ENCODE data around the gene SLC37A4. TPM values are rescaled to one million over a fixed set of nuclear protein-coding genes. Genes with fewer than 3 reads are reported as not detected.

The SLC37A4 gene
- total and polyA plus RNA-seq, 2 of the 8 experiments (the other 6 are each of a cell fraction or from before 2014, with no cell fraction given): 35.1 to 91.9 TPM

DNA sequence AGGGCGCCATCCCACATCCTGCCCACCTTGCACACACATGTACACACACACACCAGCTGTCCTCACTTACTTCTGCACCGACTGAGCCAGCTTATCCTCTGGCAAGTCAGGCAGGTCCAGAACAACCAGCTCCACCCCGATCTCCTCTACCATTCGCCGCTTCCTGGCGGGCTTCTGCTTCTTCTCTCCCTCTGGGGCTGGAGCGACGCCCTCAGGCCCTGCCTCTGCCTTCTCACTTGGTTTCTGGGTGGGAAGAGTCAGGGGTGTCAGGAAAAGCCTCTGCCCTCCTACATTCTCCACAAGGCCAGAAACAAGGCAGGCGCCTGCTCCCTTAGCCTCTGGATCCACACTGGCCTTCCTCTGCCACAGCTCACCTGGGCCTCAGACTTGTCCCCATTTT, 18.0 kb upstream of the SLC37A4 start:
- Histone ChIP-seq H3K23me2 (ENCODE audit: low read depth, low read length) (no peaks in the 10 kb centered on the region; the same call in 1 of the 2 replicates), H2BK20ac (ENCODE audit: low read length) (no peak overlapping the region), H3K9me3 (ENCODE audit: insufficient read depth in 2 of 2, low read depth in 1 of 2, low read length in 1 of 2) (no peaks in the 10 kb centered on the region), H3K79me1 (ENCODE audit: low read depth, low read length) (0 out of 2 replicates have a peak, but pooled peaks cover 5% of the 10 kb centered on the region), H4K5ac (ENCODE audit: insufficient read length, low read depth, low read length) (no peak overlapping the region), H4K91ac (replicated peaks; ENCODE audit: insufficient read length, low read length) (no peak overlapping the region), H3K14ac (ENCODE audit: insufficient read length) (no peak overlapping the region), H3K56ac (replicated peaks; ENCODE audit: insufficient read length, low read depth, low read length) (no peak overlapping the region), H3K18ac (ENCODE audit: extremely low read depth, low read length) (no peak overlapping the region), H3K9ac (replicated peaks in 1 of 4; ENCODE audit: extremely low read depth in 1 of 4, low read depth in 3 of 4, low read length in 3 of 4) (no peak overlapping the region), H3K4ac (replicated peaks; ENCODE audit: insufficient read length, low read depth, low read length) (no peak overlapping the region), H3K79me2 (ENCODE audit: control insufficient read depth in 1 of 2, insufficient read depth in 2 of 2, low read length in 2 of 2) (no peaks in the 10 kb centered on the region), H2AK5ac (ENCODE audit: low read depth, low read length) (no peak overlapping the region), H2BK12ac (ENCODE audit: low read depth, low read length) (no peak overlapping the region), H3K27me3 (replicated peaks in 1 of 4; ENCODE audit: control insufficient read depth in 3 of 4, extremely low read depth in 1 of 4, insufficient read depth in 3 of 4, low read length in 3 of 4) (no peaks in the 10 kb centered on the region), H2BK15ac (ENCODE audit: low read length) (no peak overlapping the region), H4K8ac (ENCODE audit: extremely low read depth, insufficient read depth, low read length) (no peak overlapping the region), H3K4me3 (ENCODE audit: extremely low read depth in 1 of 4, insufficient read depth in 2 of 4, low read depth in 3 of 4, low read length in 4 of 4) (no peak overlapping the region), H2BK5ac (ENCODE audit: low read depth, low read length) (no peak overlapping the region), H3K27ac (ENCODE audit: low read depth, low read length) (no peak overlapping the region), H3K23ac (ENCODE audit: insufficient read length) (no peak overlapping the region), H2BK120ac (replicated peaks; ENCODE audit: low read depth, low read length) (no peak overlapping the region), H3K4me2 (ENCODE audit: insufficient read depth in 1 of 2, low read depth in 2 of 2, low read length in 2 of 2) (no peak overlapping the region), H3K4me1 (replicated peaks in 1 of 4; ENCODE audit: control insufficient read depth in 3 of 4, insufficient read depth in 4 of 4, low read length in 3 of 4) (peaks cover 0 to 3% (median 0%) of the 10 kb centered on the region in 4 experiments; a peak in 1 of 7 replicates), H3K36me3 (ENCODE audit: control insufficient read depth in 2 of 4, insufficient read depth in 4 of 4, low read length in 3 of 4) (peaks cover 53 to 81% (median 76%) of the 10 kb centered on the region in 4 experiments), H2AFZ (ENCODE audit: low read length) (no peak overlapping the region), H4K20me1 (replicated peaks in 1 of 2; ENCODE audit: control insufficient read depth in 1 of 2, insufficient read depth in 2 of 2, low read length in 2 of 2) (peaks cover 3 to 27% of the 10 kb centered on the region in 2 experiments)
- CTCF ChIA-PET (ENCODE audit: partially characterized antibody): interaction anchor here (0.6 to 1.4 kb wide), 6 partner anchors 14 to 1570 kb away, joined by 3 read pairs; no protein-coding TSS in a partner anchor
- 87% methylated on average over 9 of the region's 9 CpGs; no CpG with 5 or more reads in 1 of the 2 experiments for WGBS, 2 experiments (ENCODE audit: extremely low coverage in 1 of 2, insufficient coverage in 1 of 2, insufficient read length in 1 of 2, insufficient replicate concordance in 2 of 2, low coverage in 1 of 2, low lambda C conversion rate in 2 of 2, missing lambda C conversion rate in 1 of 2)
- POLR2A ChIA-PET (ENCODE audit: partially characterized antibody): interaction anchor here (0.6 to 2.2 kb wide), 8 partner anchors 8 to 51 kb away, joined by 3 to 10 read pairs (median 4); partner anchors contain the start of genes HYOU1, RPS25 and TRAPPC4
- no peak for FAIRE-seq
- no peak for DNase-seq (ENCODE audit: low read depth in 1 of 2, low spot score in 2 of 2)
- TF ChIP-seq KDM4A (IDR thresholded peaks at IDR 0.05; ENCODE audit: low read depth, low read length, severe bottlenecking) (no peak), CREB1 (IDR thresholded peaks at IDR 0.05) (no peak), CBX5 (IDR thresholded peaks at IDR 0.05; ENCODE audit: low read depth, low read length) (no peak), TAF1 (IDR thresholded peaks at IDR 0.05; ENCODE audit: low read depth, low read length) (no peak), SAP30 (IDR thresholded peaks at IDR 0.05; ENCODE audit: insufficient read depth, insufficient replicate concordance, low read length) (no peak), CTBP2 (IDR thresholded peaks at IDR 0.05; ENCODE audit: borderline replicate concordance, insufficient read depth, insufficient read length, low read length) (no peak), CHD2 (IDR thresholded peaks at IDR 0.05; ENCODE audit: low read length) (no peak), RAD21 (IDR thresholded peaks at IDR 0.05 in 1 of 2, conservative IDR thresholded peaks at IDR 0.05 in 1 of 2; ENCODE audit: low read depth in 2 of 2, low read length in 2 of 2) (no peak), POLR2AphosphoS5 (IDR thresholded peaks at IDR 0.05; ENCODE audit: low read depth, low read length) (no peak), RXRA (IDR thresholded peaks at IDR 0.05; ENCODE audit: insufficient read depth, low read depth, low read length) (no peak)
